Astrocyte of the cerebellum (primary cell): Measurements from ENCODE around the gene KEL.

Experiments used
- DNase-seq: peaks from one replicate; pipeline ENCODE4 v3.0.0-alpha.2; 2011; ENCODE audit warnings: low read depth
- H3K4me3 ChIP-seq: 2 replicates; pipeline ENCODE4 v1.5.1; 2011; ENCODE audit warnings: mild to moderate bottlenecking, low read depth, low read length, moderate library complexity
- in situ Hi-C: cut with HindIII; loops from 2 replicates; pipeline ENCODE4 v1.10.0; 2017; ENCODE audit warnings: low sequenced_read_pairs
- TF ChIP-seq, protein P1 (sequence below): IDR thresholded peaks from 2 replicates; pipeline ENCODE4 v1.5.1; 2012; ENCODE audit warnings: low read length, low read depth, moderate library complexity, mild to moderate bottlenecking; ENCODE audit errors: missing control alignments

Gene KEL

DNA sequence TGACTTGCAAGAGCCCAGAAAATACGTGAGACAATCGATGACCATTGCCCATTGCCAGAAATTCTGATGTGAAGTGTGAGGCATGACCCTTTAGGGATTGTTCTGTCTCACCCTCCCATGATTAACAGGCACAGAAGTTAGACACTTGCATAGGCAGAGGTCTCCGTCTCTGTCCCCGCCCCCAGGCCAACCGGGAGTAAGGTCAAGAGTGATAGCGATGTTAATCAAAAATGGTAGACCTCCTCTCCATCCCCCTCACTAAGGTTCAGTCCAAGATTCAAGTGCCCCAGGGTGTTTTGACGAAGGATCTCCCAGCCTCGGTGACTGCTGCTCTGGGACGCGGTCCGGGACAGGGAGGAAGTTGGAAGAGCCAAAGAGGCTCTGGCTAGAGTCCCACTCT is 53.9 kb downstream of the KEL start:
- no peak for DNase-seq

DNA sequence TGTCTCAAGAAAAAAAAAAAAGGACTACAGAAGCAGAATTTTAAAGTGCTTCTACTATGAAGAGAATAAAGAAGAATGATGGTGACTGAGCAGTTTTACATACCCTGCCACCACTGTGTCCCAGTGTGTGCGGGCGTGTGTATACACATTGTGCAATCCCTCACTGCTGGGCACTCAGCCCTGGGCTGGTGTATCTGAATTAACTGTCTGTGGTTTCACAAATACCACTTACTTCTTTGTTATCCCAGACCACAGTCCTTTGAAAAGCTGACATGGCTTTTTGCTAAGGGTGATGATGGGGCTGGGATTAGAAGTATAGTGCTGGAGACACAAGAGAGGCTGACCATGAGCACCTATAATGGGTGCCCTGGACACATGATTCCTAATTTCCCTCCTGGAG is 55.5 kb downstream of the KEL start:
- TF ChIP-seq, protein P1, sequence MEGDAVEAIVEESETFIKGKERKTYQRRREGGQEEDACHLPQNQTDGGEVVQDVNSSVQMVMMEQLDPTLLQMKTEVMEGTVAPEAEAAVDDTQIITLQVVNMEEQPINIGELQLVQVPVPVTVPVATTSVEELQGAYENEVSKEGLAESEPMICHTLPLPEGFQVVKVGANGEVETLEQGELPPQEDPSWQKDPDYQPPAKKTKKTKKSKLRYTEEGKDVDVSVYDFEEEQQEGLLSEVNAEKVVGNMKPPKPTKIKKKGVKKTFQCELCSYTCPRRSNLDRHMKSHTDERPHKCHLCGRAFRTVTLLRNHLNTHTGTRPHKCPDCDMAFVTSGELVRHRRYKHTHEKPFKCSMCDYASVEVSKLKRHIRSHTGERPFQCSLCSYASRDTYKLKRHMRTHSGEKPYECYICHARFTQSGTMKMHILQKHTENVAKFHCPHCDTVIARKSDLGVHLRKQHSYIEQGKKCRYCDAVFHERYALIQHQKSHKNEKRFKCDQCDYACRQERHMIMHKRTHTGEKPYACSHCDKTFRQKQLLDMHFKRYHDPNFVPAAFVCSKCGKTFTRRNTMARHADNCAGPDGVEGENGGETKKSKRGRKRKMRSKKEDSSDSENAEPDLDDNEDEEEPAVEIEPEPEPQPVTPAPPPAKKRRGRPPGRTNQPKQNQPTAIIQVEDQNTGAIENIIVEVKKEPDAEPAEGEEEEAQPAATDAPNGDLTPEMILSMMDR: no peak
- in situ Hi-C loops: no loop called here
- no peak for DNase-seq
- H3K4me3 ChIP-seq: no peak overlapping the region

More for the DNA sequence above, 53.9 kb downstream of the KEL start:
- TF ChIP-seq, protein P1: no peak
- in situ Hi-C loops: no loop called here
- H3K4me3 ChIP-seq: no peak overlapping the region

- DNase-seq: no peak
- in situ Hi-C loops: no loop called here
- H3K4me3 ChIP-seq: no peak overlapping the region
- TF ChIP-seq, protein P1: no peak
Measured at GRCh38 chr7:142905759-142906158, 56.4 kb downstream of the KEL start.

DNA sequence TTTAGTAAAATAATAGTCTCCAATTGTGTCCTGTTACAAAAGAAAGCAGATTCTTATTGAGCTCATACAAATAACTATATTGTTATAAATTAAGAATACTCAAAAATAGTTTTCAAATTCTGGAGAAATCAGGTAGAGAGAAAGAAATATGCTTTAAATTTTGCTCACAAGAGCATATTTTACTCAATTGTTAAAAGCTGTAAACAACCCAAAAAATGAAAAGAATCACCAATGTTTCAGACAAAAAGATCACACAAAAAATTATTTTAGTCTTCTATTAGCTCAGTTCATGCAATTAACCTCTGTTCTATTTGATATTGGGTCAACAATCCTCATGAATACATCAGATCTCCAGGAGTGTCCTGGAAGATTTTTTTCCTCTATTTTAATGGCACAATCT is 58.0 kb downstream of the KEL start:
- in situ Hi-C loops: no loop called here
- TF ChIP-seq, protein P1: no peak
- DNase-seq: no peak
- H3K4me3 ChIP-seq: no peak overlapping the region

DNA sequence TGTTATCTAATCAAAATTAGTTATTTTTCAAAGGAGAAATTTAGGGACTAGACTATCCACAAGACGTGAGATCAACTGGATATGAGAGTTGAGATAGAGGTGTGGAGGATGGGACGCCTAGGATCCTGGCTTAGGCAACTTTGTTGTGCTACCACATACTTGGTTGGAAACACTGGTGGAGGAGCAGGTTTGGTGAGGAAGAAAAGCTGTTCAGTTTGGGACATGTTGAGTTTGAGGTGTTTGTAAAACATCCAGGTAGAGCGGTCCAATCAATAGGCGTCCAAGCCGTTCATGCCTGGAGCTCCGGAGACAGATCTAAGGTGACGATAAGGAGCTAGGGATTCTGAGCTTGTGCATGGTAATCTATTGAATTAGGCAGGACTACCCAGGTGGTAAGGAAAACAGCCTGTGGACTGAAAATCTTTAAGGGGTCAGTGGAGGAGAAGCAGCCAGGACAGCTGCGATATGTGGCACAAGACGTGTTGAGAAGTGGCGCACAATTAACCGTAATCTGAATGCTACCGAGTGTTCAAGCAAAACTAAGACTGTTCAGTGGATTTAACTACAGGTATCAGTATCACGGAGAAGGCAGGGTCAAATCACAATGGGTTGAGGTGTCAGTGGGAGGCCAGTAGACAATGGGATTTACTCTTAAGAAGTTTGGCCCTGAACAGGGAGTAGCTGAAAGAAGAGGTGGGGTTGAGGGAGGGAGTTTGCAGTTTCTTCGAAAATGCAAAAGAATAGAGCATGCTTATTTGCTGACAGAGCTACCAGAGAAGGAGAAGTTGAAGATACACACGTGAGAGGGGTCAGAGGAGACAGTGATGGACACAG is 60.5 kb downstream of the KEL start:
- DNase-seq: no peak
- in situ Hi-C loops: no loop called here
- TF ChIP-seq, protein P1: no peak
- H3K4me3 ChIP-seq: no peak overlapping the region

DNA sequence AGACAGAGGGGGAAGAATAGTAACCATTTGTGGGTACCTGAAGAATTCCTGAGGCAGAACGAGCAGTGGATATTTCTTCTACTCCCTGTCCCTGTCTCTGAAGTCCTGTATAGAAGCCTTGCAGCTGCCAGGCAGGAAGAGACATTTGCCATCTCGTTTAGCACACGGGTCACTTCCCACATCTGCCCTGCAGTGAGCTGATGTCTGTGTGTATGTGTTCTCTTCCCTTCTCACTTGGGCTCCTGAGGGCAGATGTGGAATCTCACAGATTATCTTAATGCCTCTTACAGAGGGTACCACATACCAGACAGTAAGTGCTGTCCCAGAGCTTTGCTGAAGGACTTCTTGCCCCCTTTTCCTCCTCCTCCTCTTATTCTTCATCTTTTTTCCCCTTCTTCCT is 62.5 kb downstream of the KEL start:
- in situ Hi-C loops: no loop called here
- no peak for DNase-seq
- TF ChIP-seq, protein P1: no peak
- no peak overlapping the region for H3K4me3 ChIP-seq
